Neural progenitor cell (in vitro differentiated cells): Measurements from ENCODE around the gene TMEM176A. TPM values are rescaled to one million over a fixed set of nuclear protein-coding genes. Genes with fewer than 3 reads are reported as not detected.
A peak's percentile ranks its signal among the peaks of the same experiment; 100 is the strongest.

ENCODE experiments used
- DNase-seq: peaks from one replicate; pipeline ENCODE4 v3.0.0-alpha.2; 2016; ENCODE audit warnings: low spot score
- H2AFZ ChIP-seq: fragments of 200-600 bp; sonication (generic); replicated peaks from 2 replicates; pipeline ENCODE4 v1.6.1; 2016; ENCODE audit warnings: antibody characterized with exemption
- H3F3A ChIP-seq: fragments of 200-600 bp; sonication (generic); 2 replicates; pipeline ENCODE4 v1.6.1; 2016; ENCODE audit warnings: antibody characterized with exemption, low read depth
- H3K27ac ChIP-seq: fragments of 200-600 bp; sonication (generic); 2 replicates; pipeline ENCODE4 v1.5.1; 2016; ENCODE audit warnings: mild to moderate bottlenecking
- H3K27me3 ChIP-seq: fragments of 200-600 bp; sonication (generic); 2 replicates; pipeline ENCODE4 v1.6.1; 2016; ENCODE audit warnings: mild to moderate bottlenecking, moderate library complexity
- H3K36me3 ChIP-seq: fragments of 200-600 bp; sonication (generic); 2 replicates; pipeline ENCODE4 v1.5.1; 2016
- H3K4me1 ChIP-seq: fragments of 200-600 bp; sonication (generic); 2 replicates; pipeline ENCODE4 v1.6.1; 2016; ENCODE audit warnings: mixed run types
- H3K4me2 ChIP-seq: fragments of 200-600 bp; sonication (generic); 2 replicates; pipeline ENCODE4 v1.6.1; 2016
- H3K4me3 ChIP-seq: fragments of 200-600 bp; sonication (generic); 2 replicates; pipeline ENCODE4 v1.5.1; 2016
- H3K79me2 ChIP-seq: fragments of 200-600 bp; sonication (generic); 2 replicates; pipeline ENCODE4 v1.6.1; 2016; ENCODE audit warnings: low read depth
- H3K9ac ChIP-seq: fragments of 200-600 bp; sonication (generic); 2 replicates; pipeline ENCODE4 v1.6.1; 2016
- H3K9me3 ChIP-seq: fragments of 200-600 bp; sonication (generic); 2 replicates; pipeline ENCODE4 v1.5.1; 2016; ENCODE audit warnings: low read depth
- H4K20me1 ChIP-seq: fragments of 200-600 bp; sonication (generic); 2 replicates; pipeline ENCODE4 v1.6.1; 2016; ENCODE audit warnings: low read depth
- H3K27ac Mint-ChIP-seq: 3 replicates; pipeline ENCODE4 v1.8.0; 2021; ENCODE audit warnings: mixed read lengths
- H3K27me3 Mint-ChIP-seq: 2 replicates; pipeline ENCODE4 v1.8.0; 2022; ENCODE audit warnings: low read depth, mild to moderate bottlenecking, inconsistent platforms, moderate library complexity, mixed read lengths; ENCODE audit not compliant: insufficient read depth
- H3K36me3 Mint-ChIP-seq: 3 replicates; pipeline ENCODE4 v1.8.0; 2021; ENCODE audit warnings: mixed read lengths
- H3K4me1 Mint-ChIP-seq: 3 replicates; pipeline ENCODE4 v1.8.0; 2021; ENCODE audit warnings: mixed read lengths
- H3K4me3 Mint-ChIP-seq: 3 replicates; pipeline ENCODE4 v1.8.0; 2021; ENCODE audit warnings: mild to moderate bottlenecking, moderate library complexity, mixed read lengths
- H3K9me3 Mint-ChIP-seq: 3 replicates; pipeline ENCODE4 v1.8.0; 2020; ENCODE audit warnings: mixed read lengths
- CTCF ChIP-seq: fragments of 200-600 bp; sonication (generic); IDR thresholded peaks from 2 replicates; pipeline ENCODE4 v1.5.1; 2017; ENCODE audit warnings: antibody characterized with exemption, mild to moderate bottlenecking
- EZH2 ChIP-seq: fragments of 200-600 bp; sonication (generic); IDR thresholded peaks from 2 replicates; pipeline ENCODE4 v1.6.1; 2017; ENCODE audit warnings: antibody characterized with exemption, mild to moderate bottlenecking, moderate library complexity
- EZH2phosphoT487 ChIP-seq: fragments of 200-600 bp; sonication (generic); IDR thresholded peaks from 2 replicates; pipeline ENCODE4 v1.6.1; 2017; ENCODE audit warnings: antibody characterized with exemption
- total RNA-seq: library from RNA; depleted of rRNA; stranded (reverse); fragments of >200 nt; gene quantifications from 2 replicates; pipeline ENCODE4 v1.2.3, GENCODE V29; 2015; ENCODE audit warnings: low replicate concordance

TMEM176A gene
- total RNA-seq, 1 donor from 2014 or later: not detected

- H3K27me3 ChIP-seq: no peaks in the 10 kb centered on the region
- H3K9me3 Mint-ChIP-seq: no peaks in the 10 kb centered on the region
- H3F3A ChIP-seq: no peaks in the 10 kb centered on the region
- peaks cover 10% of the 10 kb centered on the region for H3K4me1 ChIP-seq
- no peaks in the 10 kb centered on the region for H3K36me3 Mint-ChIP-seq
- H3K27me3 Mint-ChIP-seq: peaks cover 16% of the 10 kb centered on the region
- no peak overlapping the region for H3K9ac ChIP-seq
- H3K27ac Mint-ChIP-seq: no peak overlapping the region
- H3K4me2 ChIP-seq: no peak overlapping the region
- H3K79me2 ChIP-seq: no peaks in the 10 kb centered on the region
- TF ChIP-seq EZH2phosphoT487 (no peak), CTCF (no peak), EZH2 (no peak)
- H2AFZ ChIP-seq: no peak overlapping the region
- H3K4me1 Mint-ChIP-seq: peaks cover 4% of the 10 kb centered on the region
- H3K4me3 Mint-ChIP-seq: no peak overlapping the region
- H3K36me3 ChIP-seq: no peaks in the 10 kb centered on the region
- H3K9me3 ChIP-seq: no peaks in the 10 kb centered on the region
- no peak for DNase-seq
- H3K27ac ChIP-seq: no peak overlapping the region
- H3K4me3 ChIP-seq: no peak overlapping the region
- no peaks in the 10 kb centered on the region for H4K20me1 ChIP-seq
These were observed 28.9 kb downstream of the TMEM176A start for GRCh38 chr7:150829426-150829825.

GRCh38 chr7:150830937-150831336 is 30.4 kb downstream of the TMEM176A start:
- Histone ChIP-seq H3F3A (no peaks in the 10 kb centered on the region), H3K4me1 (peaks cover 10% of the 10 kb centered on the region), H3K36me3 (no peaks in the 10 kb centered on the region), H4K20me1 (no peaks in the 10 kb centered on the region), H3K9me3 (no peaks in the 10 kb centered on the region), H3K27ac (no peak overlapping the region), H3K9ac (no peak overlapping the region), H2AFZ (no peak overlapping the region), H3K4me2 (no peak overlapping the region), H3K27me3 (no peaks in the 10 kb centered on the region), H3K79me2 (no peaks in the 10 kb centered on the region), H3K4me3 (no peak overlapping the region)
- peak overlapping the region; percentile 27 for H3K27ac Mint-ChIP-seq
- TF ChIP-seq EZH2phosphoT487: no peak
- no peak for TF ChIP-seq EZH2
- TF ChIP-seq CTCF: no peak
- H3K4me1 Mint-ChIP-seq: peaks cover 4% of the 10 kb centered on the region
- peaks cover 14% of the 10 kb centered on the region for H3K27me3 Mint-ChIP-seq
- no peak for DNase-seq
- no peaks in the 10 kb centered on the region for H3K9me3 Mint-ChIP-seq
- no peak overlapping the region for H3K4me3 Mint-ChIP-seq
- H3K36me3 Mint-ChIP-seq: no peaks in the 10 kb centered on the region

DNA sequence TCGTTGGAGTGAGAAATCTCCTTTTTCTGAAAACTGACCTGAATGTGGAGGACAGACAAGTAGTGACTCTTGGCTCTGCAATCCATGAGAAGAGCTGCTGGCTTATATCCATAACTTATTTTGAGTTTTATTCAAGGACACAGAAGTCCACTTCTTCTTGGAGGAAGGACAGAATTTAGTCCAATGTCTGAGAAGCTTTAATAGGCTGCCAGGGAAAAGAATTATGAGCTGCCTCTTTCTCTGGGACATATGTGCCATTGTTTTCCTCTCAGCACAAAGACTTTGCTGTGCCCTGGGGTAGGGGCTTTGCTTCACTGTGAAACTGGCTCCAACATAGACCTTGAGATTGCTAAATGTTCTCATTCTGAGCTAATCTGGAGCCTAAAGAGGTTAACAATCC is 31.3 kb downstream of the TMEM176A start:
- Histone ChIP-seq H3K79me2 (no peaks in the 10 kb centered on the region), H3F3A (no peaks in the 10 kb centered on the region), H2AFZ (no peak overlapping the region), H3K27me3 (no peaks in the 10 kb centered on the region), H3K9ac (no peak overlapping the region), H3K27ac (no peak overlapping the region), H4K20me1 (no peaks in the 10 kb centered on the region), H3K4me1 (peaks cover 10% of the 10 kb centered on the region), H3K9me3 (no peaks in the 10 kb centered on the region), H3K36me3 (no peaks in the 10 kb centered on the region), H3K4me2 (no peak overlapping the region), H3K4me3 (no peak overlapping the region)
- H3K9me3 Mint-ChIP-seq: no peaks in the 10 kb centered on the region
- peaks cover 4% of the 10 kb centered on the region for H3K4me1 Mint-ChIP-seq
- H3K36me3 Mint-ChIP-seq: no peaks in the 10 kb centered on the region
- H3K4me3 Mint-ChIP-seq: no peak overlapping the region
- no peak overlapping the region for H3K27ac Mint-ChIP-seq
- peaks cover 13% of the 10 kb centered on the region for H3K27me3 Mint-ChIP-seq
- DNase-seq: no peak
- TF ChIP-seq CTCF (no peak), EZH2phosphoT487 (no peak), EZH2 (no peak)
